HepG2 (cell line): ENCODE data around the gene PEAK3. TPM values are rescaled to one million over a fixed set of nuclear protein-coding genes. Genes with fewer than 3 reads are reported as not detected.
A peak's percentile ranks its signal among the peaks of the same experiment; 100 is the strongest.

Experiments used
- ASH2L ChIP-seq: fragments of 300-600, 200-600 bp; sonication (generic); IDR thresholded peaks from 2 replicates; pipeline ENCODE4 v1.7.0; 2017; ENCODE audit warnings: low read depth, mild to moderate bottlenecking, moderate library complexity, mixed read lengths, low read length; ENCODE audit not compliant: insufficient read length
- BCLAF1 ChIP-seq: fragments of 450-650 bp; IDR thresholded peaks from 2 replicates; pipeline ENCODE4 v1.6.1; 2017; ENCODE audit warnings: mild to moderate bottlenecking
- CHD4 ChIP-seq: fragments of 200-600 bp; sonication (generic); IDR thresholded peaks from 2 replicates; pipeline ENCODE4 v1.7.0; 2017; ENCODE audit warnings: mild to moderate bottlenecking, low read length, borderline replicate concordance
- DR1 ChIP-seq: sonication (generic); formaldehyde crosslinking; IDR thresholded peaks from 2 replicates; pipeline ENCODE4 v1.8.0; 2021; ENCODE audit warnings: mild to moderate bottlenecking, missing genetic modification reagents, inconsistent platforms
- ETV5 ChIP-seq: IDR thresholded peaks from 2 replicates; pipeline ENCODE4 v1.6.1; 2018; ENCODE audit warnings: missing biosample characterization, missing genetic modification reagents, inconsistent platforms, borderline replicate concordance
- GABPA ChIP-seq, 2 experiments: IDR thresholded peaks; 2 replicates each; pipeline ENCODE4 v1.6.1; 2011 to 2016; ENCODE audit warnings: low read depth in 2 of 2, low read length in 1 of 2, missing biosample characterization in 1 of 2, missing genetic modification characterization in 1 of 2
- JDP2 ChIP-seq: sonication (generic); formaldehyde crosslinking; IDR thresholded peaks from 2 replicates; pipeline ENCODE4 v1.8.1; 2022; ENCODE audit warnings: missing genetic modification reagents, borderline replicate concordance
- NFYB ChIP-seq: sonication (generic); formaldehyde crosslinking; IDR thresholded peaks from 2 replicates; pipeline ENCODE4 v1.4.0; 2020; ENCODE audit warnings: missing genetic modification reagents
- SIN3A ChIP-seq: IDR thresholded peaks from 2 replicates; pipeline ENCODE4 v1.6.1; 2011; ENCODE audit warnings: low read depth, mild to moderate bottlenecking, control low read depth, low read length, borderline replicate concordance
- TCF7 ChIP-seq: sonication (generic); IDR thresholded peaks from 2 replicates; pipeline ENCODE4 v1.6.1; 2016; ENCODE audit warnings: antibody characterized with exemption, low read depth
- TFDP1 ChIP-seq: IDR thresholded peaks from 2 replicates; pipeline ENCODE4 v1.6.1; 2016; ENCODE audit warnings: missing compliant biosample characterization, missing genetic modification reagents, borderline replicate concordance
- ZBTB7A ChIP-seq: sonication (generic); formaldehyde crosslinking; IDR thresholded peaks from 2 replicates; pipeline ENCODE4 v1.8.0; 2022; ENCODE audit warnings: mild to moderate bottlenecking, missing genetic modification reagents
- ZFP36L2 ChIP-seq: sonication (generic); formaldehyde crosslinking; IDR thresholded peaks from 2 replicates; pipeline ENCODE4 v1.4.0; 2020; ENCODE audit warnings: missing genetic modification reagents
- ZNF121 ChIP-seq: sonication (generic); formaldehyde crosslinking; IDR thresholded peaks from 2 replicates; pipeline ENCODE4 v1.5.0; 2020; ENCODE audit warnings: mild to moderate bottlenecking, missing genetic modification reagents
- ZNF552 ChIP-seq: sonication (generic); formaldehyde crosslinking; IDR thresholded peaks from 2 replicates; pipeline ENCODE4 v1.9.0; 2022; ENCODE audit warnings: missing genetic modification reagents, mild to moderate bottlenecking, borderline replicate concordance
- ZNF672 ChIP-seq: sonication (generic); formaldehyde crosslinking; IDR thresholded peaks from 2 replicates; pipeline ENCODE4 v1.8.1; 2022; ENCODE audit warnings: missing genetic modification reagents
- ZNF713 ChIP-seq: sonication (generic); formaldehyde crosslinking; IDR thresholded peaks from 2 replicates; pipeline ENCODE4 v1.4.0; 2020; ENCODE audit warnings: mild to moderate bottlenecking, missing genetic modification reagents
- ZNF891 ChIP-seq: sonication (generic); formaldehyde crosslinking; IDR thresholded peaks from 2 replicates; pipeline ENCODE4 v1.5.0; 2020; ENCODE audit warnings: mild to moderate bottlenecking, missing genetic modification reagents
- polyA plus RNA-seq, 8 experiments: library from polyadenylated mRNA; depleted of rRNA in 3 of 8; stranded (reverse) in 7 of 8; unstranded in 1 of 8; fragments of >200 nt; fragmentation: Illumina TruSeq in 4 of 8; extraction: Trizol in 4 of 8; gene quantifications; 2 replicates each; pipeline versions ENCODE4 v1.2.1 to v1.2.3, GENCODE V29; 2011 to 2016; ENCODE audit warnings: low read depth in 4 of 8, missing spikeins in 1 of 8, mixed read lengths in 1 of 8; ENCODE audit not compliant: insufficient read depth in 1 of 8
- total RNA-seq, 5 experiments: library from RNA; depleted of rRNA; stranded (reverse); fragments of >200 nt; fragmentation: Illumina TruSeq; extraction: Trizol; gene quantifications; 2 replicates each; pipeline ENCODE4 v1.2.3, GENCODE V29; 2016; ENCODE audit warnings: low read depth in 1 of 5
- TF ChIP-seq, protein P1 (sequence below): sonication (generic); formaldehyde crosslinking; IDR thresholded peaks from 2 replicates; pipeline ENCODE4 v1.4.0; 2020; ENCODE audit warnings: missing genetic modification reagents
- TF ChIP-seq, protein P2 (sequence below): sonication (generic); formaldehyde crosslinking; IDR thresholded peaks from 2 replicates; pipeline ENCODE4 v1.9.0; 2021; ENCODE audit warnings: missing genetic modification reagents, borderline replicate concordance
- TF ChIP-seq, protein P3 (sequence below): IDR thresholded peaks from 2 replicates; pipeline ENCODE4 v1.6.1; 2018; ENCODE audit warnings: missing genetic modification reagents, mild to moderate bottlenecking, missing compliant biosample characterization

Gene PEAK3
- total and polyA plus RNA-seq, 2 of the 13 experiments (the other 11 are each of a cell fraction or from before 2014, with no cell fraction given), result not detected

- TF ChIP-seq BCLAF1 (no peak), ZNF121 (CRISPR knock-in tag) (peak; percentile 56; the same call in 1 of the 2 replicates), ETV5 (CRISPR knock-in tag) (peak; percentile 90), NFYB (CRISPR knock-in tag) (peak; percentile 28; the same call in 1 of the 2 replicates), TFDP1 (CRISPR knock-in tag) (peak; percentile 30; the same call in 1 of the 2 replicates), JDP2 (CRISPR knock-in tag) (no peak), ASH2L (peak; percentile 82), ZFP36L2 (CRISPR knock-in tag) (no peak), GABPA (IDR thresholded peaks at IDR 0.05; ENCODE audit: low read depth, low read length) (peak; percentile 96), GABPA (CRISPR knock-in tag; IDR thresholded peaks at IDR 0.05; ENCODE audit: low read depth) (peak; percentile 93), ZNF891 (CRISPR knock-in tag) (peak; percentile 38; the same call in 1 of the 2 replicates), ZNF552 (CRISPR knock-in tag) (no peak), CHD4 (no peak), ZNF672 (CRISPR knock-in tag) (no peak), ZNF713 (CRISPR knock-in tag) (no peak), SIN3A (peak; percentile 32; the same call in 1 of the 2 replicates), TCF7 (no peak), ZBTB7A (CRISPR knock-in tag) (no peak; the same call in 1 of the 2 replicates), DR1 (CRISPR knock-in tag) (no peak)
- TF ChIP-seq, protein P1, sequence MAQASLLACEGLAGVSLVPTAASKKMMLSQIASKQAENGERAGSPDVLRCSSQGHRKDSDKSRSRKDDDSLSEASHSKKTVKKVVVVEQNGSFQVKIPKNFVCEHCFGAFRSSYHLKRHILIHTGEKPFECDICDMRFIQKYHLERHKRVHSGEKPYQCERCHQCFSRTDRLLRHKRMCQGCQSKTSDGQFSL (CRISPR knock-in tag), result no peak
- TF ChIP-seq, protein P2, sequence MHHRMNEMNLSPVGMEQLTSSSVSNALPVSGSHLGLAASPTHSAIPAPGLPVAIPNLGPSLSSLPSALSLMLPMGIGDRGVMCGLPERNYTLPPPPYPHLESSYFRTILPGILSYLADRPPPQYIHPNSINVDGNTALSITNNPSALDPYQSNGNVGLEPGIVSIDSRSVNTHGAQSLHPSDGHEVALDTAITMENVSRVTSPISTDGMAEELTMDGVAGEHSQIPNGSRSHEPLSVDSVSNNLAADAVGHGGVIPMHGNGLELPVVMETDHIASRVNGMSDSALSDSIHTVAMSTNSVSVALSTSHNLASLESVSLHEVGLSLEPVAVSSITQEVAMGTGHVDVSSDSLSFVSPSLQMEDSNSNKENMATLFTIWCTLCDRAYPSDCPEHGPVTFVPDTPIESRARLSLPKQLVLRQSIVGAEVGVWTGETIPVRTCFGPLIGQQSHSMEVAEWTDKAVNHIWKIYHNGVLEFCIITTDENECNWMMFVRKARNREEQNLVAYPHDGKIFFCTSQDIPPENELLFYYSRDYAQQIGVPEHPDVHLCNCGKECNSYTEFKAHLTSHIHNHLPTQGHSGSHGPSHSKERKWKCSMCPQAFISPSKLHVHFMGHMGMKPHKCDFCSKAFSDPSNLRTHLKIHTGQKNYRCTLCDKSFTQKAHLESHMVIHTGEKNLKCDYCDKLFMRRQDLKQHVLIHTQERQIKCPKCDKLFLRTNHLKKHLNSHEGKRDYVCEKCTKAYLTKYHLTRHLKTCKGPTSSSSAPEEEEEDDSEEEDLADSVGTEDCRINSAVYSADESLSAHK (CRISPR knock-in tag), result no peak
- TF ChIP-seq, protein P3, sequence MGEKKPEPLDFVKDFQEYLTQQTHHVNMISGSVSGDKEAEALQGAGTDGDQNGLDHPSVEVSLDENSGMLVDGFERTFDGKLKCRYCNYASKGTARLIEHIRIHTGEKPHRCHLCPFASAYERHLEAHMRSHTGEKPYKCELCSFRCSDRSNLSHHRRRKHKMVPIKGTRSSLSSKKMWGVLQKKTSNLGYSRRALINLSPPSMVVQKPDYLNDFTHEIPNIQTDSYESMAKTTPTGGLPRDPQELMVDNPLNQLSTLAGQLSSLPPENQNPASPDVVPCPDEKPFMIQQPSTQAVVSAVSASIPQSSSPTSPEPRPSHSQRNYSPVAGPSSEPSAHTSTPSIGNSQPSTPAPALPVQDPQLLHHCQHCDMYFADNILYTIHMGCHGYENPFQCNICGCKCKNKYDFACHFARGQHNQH (CRISPR knock-in tag), result peak; percentile 68; the same call in 1 of the 2 replicates
Observed at GRCh38 chr19:2273356-2274184, 8.4 kb downstream of the PEAK3 start (continued).
